22Rv1 (cell line): Measurements from ENCODE around the gene SRP19.

ENCODE experiments used
- CTCF ChIP-seq: fragments of 450-650 bp; IDR thresholded peaks from 2 replicates; pipeline ENCODE4 v1.5.1; 2017; ENCODE audit warnings: mild to moderate bottlenecking
- ZFX ChIP-seq: fragments of 450-650 bp; IDR thresholded peaks from 2 replicates; pipeline ENCODE4 v1.6.1; 2017; ENCODE audit warnings: antibody characterized with exemption, borderline replicate concordance

GRCh38 chr5:112830378-112830777 is 30.7 kb upstream of the SRP19 start:
- no peak for TF ChIP-seq CTCF
- TF ChIP-seq ZFX, result no peak
